ENCODE data around the gene INSL3.

GRCh38 chr19:17778968-17779929 is 42.1 kb downstream of the INSL3 start:
- TF ChIP-seq, protein P1, sequence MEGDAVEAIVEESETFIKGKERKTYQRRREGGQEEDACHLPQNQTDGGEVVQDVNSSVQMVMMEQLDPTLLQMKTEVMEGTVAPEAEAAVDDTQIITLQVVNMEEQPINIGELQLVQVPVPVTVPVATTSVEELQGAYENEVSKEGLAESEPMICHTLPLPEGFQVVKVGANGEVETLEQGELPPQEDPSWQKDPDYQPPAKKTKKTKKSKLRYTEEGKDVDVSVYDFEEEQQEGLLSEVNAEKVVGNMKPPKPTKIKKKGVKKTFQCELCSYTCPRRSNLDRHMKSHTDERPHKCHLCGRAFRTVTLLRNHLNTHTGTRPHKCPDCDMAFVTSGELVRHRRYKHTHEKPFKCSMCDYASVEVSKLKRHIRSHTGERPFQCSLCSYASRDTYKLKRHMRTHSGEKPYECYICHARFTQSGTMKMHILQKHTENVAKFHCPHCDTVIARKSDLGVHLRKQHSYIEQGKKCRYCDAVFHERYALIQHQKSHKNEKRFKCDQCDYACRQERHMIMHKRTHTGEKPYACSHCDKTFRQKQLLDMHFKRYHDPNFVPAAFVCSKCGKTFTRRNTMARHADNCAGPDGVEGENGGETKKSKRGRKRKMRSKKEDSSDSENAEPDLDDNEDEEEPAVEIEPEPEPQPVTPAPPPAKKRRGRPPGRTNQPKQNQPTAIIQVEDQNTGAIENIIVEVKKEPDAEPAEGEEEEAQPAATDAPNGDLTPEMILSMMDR (IDR thresholded peaks at IDR 0.05; ENCODE audit: low read depth, low read length): no peak
- TF ChIP-seq MYC (IDR thresholded peaks at IDR 0.05; ENCODE audit: low read depth, low read length) (no peak), POLR2A (IDR thresholded peaks at IDR 0.05; ENCODE audit: extremely low read depth, insufficient read length) (no peak), MAX (IDR thresholded peaks at IDR 0.05; ENCODE audit: low read depth, low read length) (no peak)
